Measurements from ENCODE around the gene UCN2.

The UCN2 gene

DNA sequence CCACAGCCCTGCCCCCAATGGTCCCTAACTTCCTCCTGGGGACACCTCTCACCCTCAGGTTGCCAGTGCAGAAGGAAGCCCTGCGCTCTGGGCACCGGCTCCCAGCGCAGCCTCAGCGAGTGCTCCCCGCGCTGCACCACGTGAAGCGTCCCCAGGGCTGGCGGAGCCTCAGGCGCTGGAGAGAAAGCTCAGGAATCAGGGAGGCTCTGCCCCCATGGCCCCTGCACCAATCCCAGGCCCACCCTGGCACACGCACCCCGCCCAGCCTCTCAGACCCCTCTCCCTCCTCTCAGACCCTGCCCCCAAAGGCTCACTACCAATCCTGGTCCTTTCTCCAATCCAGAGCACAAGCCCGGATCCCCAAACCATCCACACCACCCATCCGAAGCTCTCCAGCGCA, 24.6 kb upstream of the UCN2 start:
- DNase-seq = no peak

DNA sequence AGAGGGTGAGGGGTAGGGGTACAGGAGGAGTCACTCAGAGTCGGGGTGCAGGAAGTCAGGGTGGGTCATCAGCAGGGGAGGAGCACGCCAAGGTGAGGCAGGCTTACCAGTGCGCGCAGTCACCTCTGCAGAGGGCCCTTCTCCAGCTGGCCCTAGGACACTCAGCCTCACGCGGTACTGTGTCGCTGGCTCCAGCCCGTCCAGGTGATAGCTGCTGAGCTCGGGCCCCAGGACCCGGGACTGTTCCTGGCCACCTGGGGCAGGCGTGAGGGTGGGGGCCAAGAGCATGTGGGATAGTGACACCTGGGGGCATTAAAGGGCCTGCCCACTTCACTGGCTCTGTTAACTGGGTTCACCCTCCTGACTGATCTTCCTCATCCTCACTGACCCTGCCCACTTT, 24.1 kb upstream of the UCN2 start:
- DNase-seq = no peak

DNA sequence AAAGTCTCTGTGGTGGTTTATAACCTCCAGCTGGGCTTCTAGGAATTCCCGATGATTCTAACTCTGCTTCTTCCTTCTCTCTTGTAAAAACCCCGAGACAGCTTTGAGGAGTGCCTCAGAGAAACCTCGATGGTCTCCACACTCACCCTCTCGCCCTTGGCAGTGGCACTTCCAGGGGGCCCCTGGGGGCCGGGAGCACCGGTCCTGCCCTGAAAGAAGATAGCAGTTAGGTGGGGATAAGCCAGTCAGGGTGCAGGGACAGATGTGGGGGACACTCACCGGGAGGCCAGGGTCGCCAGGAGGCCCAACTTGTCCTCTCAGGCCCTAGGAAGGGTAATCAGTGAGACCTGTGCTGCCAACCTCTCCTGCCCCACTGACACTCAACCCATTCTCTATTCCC, 21.8 kb upstream of the UCN2 start:
- no peak for DNase-seq

DNA sequence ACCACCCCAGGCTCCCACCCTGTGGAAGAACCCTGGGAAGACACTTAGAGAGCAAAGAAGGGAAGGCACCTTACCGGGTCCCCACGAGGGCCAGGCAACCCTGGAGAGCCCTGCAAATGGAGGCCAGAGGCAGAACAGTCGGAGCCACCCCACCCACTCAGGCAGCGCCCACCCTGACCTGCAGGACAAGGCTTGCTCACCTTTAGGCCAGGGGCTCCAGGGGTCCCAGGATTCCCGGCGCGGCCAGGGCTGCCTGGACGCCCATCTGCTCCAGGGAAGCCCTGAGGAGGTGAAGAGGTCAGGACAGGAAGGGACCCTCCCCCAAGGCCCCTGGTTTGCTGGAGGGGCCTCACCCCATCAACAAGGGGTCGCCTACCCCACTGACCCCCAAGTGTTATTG, 21.3 kb upstream of the UCN2 start:
- DNase-seq = no peak

DNA sequence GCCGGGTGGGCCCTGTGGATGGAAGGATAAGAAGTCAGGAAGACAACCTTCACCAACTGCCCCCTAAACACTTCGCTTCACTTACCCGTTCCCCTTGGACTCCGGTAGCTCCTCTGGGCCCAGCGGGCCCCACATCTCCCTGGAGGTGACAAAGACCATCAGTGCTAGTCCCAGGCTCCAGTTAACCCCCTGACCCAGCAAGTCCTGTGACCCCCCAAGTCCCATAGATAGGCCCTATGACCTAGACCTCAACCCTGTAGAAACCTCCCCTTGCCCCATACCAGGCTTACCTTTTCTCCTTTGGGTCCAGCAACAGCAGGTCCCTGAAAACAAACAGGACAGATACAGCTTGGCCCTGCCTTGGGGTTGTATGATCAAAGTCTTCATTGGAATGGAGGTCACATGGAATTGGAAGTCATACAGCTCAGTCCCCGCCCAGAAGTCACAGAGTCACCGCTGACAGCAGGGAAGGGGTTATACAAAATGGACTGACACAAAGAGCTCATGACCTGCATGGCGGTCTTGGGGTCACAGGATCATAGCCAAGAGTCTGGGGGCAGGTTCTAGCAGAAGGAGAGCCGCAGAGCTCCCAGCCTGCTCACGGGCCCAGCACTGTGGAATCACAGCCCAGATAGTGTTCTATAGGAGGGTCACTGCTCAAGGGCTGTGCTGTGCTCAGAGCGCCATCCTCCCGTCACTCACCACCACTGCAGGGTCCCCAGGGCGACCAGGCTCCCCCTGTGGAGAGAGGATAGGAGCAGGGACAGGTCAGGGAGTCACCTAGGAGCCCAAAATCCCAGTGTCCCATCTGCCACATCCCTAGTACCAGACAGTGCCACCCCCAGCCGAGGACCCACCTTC, 18.3 kb upstream of the UCN2 start:
- DNase-seq = no peak

DNA sequence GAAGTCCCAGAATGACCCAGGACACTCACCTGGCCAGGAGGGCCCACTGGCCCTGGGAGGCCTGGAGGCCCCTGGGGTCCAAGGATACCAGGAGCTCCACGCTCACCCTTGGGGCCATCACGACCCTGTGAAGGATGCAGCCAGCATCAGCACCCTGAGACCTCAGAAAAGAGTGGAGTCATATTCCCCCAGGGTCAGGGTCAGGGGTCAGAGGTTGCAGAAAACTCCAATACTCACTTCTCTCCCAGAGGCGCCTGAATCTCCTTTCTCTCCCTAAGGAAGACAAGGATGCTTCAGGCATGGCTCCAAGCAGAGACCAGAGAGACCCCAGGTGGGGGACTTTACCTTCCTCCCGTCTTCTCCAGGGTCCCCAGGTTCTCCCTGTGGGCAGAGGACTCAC, 13.1 kb upstream of the UCN2 start:
- DNase-seq = no peak

DNA sequence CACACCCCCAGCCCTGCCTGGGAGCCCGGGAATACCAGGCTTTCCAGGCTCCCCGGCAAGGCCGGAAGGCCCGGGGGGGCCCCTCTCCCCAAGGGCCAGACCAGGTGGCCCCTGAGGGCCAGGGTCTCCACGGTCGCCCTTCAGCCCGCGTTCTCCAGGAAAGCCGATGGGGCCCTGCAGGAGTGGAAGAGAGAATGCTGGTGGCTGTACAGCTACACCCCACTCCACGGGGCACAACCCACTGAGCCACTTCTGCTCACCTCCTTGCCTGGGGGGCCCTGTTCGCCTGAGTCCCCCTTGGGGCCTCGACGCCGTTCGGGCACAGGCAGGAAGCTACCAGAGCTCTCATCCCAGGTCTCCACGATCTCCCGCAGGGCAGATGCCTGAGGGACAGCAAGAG, 11.8 kb upstream of the UCN2 start:
- DNase-seq = no peak

DNA sequence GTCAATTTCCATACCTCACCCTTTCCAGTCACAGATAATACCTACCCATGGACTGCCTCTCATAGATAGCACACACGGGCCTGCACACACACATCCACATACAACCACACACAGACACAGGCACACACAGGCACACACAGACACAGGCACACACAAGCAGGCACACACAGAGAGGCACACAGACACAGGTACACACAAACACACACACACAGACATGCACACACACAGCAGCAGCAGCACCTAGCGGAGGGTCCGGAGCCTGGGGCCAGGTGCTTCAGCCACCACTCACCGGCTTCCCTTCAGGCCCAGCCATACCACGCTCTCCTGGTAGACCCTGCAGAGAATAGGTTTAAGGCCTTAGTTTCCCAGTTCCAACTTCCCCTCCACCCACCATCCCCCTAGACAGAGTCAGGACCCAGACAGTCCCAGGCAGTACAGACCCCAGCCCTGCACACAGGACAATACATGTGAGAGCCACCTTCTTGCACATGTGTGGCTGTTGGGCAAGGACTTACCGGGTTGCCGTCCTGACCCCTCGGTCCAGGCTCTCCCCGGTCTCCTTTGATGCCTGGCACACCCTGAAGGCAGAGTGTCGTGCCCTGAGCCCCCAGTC, 10.5 kb upstream of the UCN2 start:
- DNase-seq = no peak

DNA sequence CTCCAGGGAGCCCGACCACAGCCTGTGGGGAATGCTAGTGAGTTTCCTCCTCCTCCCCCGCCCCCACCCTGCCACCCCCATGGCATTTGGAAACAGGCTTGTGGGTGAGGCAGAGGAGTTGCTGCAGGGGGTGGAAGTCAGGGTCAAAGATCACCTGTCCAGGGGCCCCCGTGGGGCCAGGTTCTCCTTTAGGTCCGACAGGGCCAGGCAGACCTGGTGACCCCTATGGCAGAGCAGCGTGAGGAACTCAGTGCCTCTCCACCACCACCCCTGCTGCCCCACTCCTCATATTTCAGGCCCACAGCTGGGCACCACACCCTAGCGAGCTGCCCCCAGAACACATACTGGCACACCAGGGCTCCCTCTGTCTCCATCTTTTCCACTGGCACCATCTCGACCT, 8.9 kb upstream of the UCN2 start:
- DNase-seq = no peak

DNA sequence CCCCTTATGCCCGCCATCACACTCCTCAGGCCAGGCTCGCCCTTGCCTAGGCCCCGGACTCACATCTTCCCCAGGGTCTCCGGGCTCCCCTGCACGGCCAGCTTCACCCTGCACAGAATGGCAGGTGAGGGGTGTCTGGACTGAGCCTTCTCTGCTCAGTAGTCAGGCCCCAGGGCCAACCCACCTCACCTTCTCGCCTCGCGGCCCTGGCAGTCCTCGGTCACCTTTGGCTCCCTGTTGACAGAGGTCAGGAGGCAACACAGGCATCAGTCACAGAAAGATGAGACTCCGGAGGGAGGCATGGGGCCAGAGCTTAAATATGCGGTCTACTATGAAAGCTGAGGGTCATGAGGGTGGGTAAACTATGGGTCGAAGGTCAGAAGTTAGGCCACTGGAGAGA, 8.4 kb upstream of the UCN2 start:
- no peak for DNase-seq

DNA sequence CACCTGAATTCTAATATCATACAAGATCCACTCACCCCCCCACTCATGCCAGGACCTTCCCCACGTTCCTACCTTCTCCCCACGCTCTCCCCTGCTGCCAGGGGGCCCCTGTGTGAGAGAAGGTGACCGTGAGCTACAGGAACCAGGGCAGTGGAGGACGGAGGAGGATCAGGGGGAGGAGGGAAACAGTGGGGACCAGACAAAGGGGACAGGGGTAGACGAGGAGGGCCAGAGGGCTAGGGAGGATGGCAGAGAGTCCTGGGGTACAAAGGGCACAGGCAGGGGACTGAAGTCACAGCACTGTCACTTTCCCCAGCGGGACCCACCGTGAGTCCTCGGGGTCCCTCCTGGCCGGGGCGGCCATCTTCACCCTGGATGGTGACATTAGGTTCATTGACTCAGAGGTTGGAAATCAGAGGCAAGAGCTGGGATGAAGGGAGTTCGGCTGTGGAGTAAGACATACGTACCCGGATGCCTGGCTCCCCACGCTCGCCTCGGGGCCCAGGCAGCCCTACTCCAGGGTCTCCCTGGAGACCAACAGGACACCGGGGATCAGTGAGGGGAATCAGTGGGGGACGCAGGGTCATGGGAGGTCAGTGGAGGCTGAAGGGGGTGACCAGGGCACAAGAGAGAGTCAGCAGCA, 6.3 kb upstream of the UCN2 start:
- no peak for DNase-seq

DNA sequence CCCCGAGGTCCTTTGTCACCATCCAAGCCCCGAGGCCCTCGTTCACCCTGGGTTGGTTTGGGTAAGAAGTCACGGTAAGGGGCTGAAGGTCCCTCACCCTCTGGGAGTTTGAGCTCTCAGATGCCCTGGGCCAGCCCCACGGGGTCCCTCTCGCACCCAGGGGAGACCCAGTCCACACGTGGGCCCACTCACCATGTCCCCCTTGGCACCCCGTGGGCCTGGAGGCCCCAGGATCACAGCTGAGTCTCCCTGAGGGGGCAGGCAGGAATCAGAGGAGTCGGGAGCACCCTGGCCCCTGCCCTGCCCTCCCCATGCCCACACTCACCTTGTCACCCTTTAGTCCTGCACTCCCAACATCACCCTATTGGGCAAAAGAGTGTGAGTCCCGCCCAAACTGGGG, 5.8 kb upstream of the UCN2 start:
- no peak for DNase-seq

DNA sequence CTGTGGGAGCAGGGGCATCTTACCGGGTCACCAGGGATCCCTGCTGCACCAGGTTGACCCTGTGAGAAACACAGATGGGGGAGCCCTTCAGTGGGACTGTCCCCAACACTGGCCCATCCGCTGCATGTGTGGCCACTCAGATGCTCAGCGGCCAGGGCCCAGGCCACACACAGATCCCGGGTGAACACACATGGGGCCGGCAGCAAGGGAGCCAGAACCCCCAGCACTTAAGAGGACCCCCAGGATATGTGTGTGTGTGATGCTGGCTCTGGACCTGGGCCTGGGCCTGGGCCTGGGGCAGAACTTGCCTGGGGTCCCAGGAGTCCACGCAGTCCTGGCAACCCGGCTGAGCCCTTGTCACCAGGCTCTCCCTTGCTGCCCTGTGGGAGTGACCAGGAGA, 4.9 kb upstream of the UCN2 start:
- DNase-seq = no peak

DNA sequence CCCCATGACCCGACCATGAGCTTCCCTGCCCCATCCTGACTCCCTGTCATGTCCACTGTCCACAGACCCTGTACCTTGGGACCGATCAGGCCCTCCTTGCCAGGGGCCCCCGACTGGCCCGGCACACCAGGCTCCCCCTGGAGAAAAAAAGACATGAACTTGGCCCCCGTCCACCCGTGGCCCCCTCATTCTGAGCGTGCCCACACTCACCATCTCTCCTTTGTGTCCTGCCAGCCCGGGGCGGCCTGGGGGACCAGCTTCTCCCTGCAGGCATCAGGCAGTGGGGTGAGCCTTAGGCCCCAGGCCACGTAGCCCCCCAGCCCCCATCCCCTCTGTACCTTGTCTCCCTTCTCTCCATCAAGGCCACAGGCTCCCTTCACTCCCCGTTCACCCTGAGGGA, 3.9 kb upstream of the UCN2 start:
- DNase-seq = no peak

DNA sequence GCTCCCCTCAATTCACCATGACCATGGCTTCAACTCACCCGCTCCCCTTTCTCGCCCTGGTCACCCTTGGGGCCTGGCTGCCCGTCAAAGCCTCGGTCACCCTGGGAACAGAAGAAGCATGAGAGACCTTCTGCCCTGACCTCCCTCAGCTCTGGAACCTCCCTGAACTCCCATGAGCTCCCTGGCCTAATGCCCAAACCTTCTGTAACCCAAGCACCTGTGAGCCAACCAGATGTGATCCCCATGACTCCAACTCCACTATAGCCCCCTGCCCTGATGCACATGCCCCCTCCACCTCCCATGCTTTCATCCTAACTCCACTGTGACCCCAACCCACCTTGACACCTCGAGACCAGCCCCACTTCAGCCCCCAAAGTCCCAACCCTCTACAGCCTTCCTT, 3.5 kb upstream of the UCN2 start:
- no peak for DNase-seq

DNA sequence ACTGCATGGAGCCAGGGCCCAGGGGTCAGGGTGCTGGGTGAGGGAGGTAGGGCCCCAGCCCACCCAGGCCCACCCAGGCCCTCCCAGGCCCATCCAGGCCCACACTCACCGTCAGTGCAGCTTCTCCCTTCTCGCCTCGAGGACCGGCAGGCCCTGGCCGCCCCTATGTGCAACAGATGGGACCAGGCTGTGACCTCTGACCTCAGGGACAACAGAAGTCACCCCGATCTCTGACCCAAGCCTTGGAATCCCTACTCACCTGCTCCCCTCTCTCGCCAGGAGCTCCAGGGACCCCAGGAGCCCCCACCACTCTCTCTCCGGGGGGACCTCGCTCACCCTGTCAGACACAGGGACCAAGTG, 2.8 kb upstream of the UCN2 start:
- DNase-seq = no peak

DNA sequence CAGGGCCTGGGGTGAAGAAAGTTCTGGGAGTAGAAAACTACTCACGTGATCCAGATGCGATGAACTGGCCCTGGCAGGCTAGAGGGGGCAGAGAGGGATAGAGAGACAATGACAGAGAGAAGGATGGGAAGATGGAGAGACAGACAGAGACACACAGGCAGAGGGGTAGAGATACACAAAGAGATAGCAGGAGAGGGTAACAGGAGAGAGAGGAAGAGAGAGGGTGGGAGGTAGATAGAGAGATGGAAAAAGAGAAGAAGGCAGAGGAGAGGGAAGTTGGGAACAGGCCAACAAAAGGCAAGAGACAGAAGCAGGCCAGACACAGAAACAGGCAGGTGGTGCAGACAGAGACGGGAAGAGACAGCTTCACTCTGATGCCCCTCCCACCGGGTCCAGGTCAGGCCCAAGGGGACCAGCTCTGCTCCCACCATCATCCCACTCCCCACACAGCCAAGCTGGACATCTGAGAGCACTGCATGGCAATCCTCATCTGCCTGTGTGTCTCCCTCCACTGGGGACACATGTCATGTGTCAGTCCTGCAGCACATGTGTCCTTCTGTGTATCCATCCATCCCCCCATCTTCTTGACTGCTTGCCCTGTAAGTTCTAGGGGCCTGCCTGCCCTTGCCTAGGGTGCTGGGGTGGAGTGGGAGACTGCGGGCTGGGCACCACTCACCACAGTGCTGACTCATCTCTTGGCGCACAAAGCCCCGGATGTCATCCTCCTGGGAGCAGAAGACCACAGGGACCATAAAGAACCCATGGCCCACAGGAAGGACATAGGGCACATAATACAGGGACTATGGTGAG, 2.2 kb upstream of the UCN2 start:
- DNase-seq = no peak

DNA sequence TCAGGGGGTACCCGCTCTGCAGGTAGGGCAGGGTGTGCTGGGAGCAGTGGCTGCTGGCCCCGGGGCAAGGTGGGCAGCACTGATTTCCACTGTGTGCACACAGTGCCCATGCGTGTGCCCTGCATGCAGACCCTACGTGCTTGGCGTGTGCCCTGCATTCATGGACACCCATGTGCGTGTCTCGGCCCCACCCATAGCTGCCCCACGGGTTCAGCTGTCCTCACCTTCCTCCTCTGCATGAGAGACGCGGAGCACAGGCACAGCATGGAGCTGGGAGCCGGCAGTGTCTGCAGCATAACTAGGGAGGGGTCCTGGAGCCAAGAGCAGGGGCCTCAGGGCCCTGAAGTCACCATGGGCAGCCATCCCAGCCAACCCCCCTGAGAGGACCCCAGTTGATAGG, 1.6 kb upstream of the UCN2 start:
- DNase-seq = no peak

DNA sequence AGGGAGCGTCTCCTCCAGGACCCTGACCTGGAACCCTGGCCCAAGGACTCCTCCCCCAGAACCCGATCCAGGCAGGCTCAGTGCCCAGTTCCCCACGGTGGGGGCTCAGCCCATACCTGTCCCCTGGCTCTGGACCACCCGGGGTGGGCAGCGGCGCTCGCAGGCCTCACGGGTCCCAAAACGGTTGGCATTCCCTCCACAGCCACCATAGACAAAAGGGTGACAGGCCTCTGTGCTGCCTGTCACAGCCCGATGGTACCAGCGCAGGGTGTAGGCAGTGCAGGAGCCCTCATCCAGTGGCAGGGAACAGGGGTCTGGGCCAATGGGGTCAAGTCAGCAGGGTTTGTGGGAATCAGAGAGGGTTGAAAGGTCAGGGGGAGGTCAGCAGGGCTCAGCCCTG, 1.1 kb upstream of the UCN2 start:
- no peak for DNase-seq

DNA sequence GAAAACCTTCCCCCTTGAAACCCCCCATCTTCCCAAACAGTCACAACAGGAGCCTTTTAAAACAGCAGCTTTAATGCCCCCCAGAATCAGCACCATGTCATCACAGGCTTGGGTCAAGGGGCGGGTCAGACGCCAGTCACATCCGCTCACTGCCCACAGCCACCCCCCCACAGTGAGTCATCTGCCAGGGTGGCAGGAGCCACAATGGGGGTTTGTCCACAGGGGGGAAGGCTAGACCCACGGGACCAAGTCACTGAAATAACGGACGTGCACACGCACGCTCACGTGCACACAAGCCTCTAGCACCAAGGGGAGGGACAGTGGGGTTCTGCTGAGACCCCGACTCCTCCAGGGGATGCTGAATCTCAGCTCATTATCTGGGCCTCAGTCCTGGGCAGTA, 441 bp upstream of the UCN2 start:
- DNase-seq = no peak

DNA sequence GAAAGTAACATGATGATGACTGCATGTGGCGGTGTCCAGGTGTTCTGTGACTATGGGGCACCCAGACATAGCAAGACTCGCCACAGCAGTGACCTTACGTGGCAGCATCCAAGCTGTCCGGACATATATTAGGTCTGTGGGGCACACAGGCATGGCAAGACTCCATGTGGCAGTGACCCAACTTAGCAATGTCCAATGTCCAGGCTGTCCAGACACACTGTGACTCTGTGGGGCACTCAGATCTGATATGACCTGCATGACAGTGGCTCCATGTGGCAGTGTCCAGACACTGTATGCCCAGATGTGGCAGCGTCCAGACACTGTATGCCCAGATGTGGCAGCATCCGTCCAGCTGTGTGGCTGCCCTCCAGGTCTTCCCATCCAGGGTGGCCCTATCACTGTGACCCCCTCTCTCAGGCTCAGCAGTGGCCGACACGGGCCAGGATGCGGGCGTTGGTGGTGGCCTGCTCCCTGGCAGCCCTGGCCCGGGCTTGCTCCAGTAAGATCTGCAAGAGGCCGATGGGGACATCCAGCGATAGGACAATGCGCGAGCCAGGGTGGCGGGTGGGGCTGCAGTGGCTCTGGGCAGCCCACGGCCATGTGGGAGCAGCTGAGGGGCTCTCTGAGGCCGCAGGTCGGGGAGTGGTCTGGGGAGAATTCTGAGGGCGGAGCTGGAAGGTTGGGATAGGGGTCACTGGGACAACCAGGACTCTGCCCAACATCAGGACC, 1.1 kb downstream of the UCN2 start:
- DNase-seq = no peak

DNA sequence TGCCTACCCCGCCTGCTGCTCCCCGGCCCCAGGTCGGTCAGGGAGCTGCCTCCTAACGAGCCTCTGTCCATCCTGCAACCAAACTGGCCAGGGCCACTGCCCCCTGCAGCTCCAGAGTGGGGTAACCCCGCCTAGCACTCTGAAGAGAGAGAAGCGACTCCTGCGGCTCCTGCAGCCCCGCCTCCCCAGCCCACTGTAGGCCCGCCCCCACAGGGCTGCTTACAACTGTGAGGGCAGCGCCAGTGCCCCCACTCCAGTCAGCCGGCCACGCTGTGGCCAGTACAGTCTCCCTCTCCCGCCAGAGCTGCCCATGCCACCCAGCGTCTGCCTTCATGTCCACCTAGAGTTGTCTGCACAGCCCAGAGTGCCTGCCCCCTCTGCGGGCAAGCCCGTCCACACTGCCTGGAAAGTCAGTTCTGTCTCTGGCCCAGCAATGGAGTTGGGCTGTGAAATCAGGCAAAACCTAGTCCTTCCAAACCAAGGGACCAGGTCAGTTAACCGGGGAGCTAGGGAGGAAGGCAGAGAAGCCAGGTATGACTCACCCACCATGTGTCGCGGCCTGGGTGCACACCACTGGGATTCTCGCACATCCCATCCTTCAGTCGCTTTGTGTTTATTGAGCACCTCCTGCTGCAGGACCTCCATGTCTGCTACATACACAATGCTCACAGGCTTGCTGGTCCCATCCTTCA, 2.4 kb downstream of the UCN2 start:
- DNase-seq = no peak
